Upper lobe of right lung (tissue), 1 donor: ENCODE results near the gene TRIM14. TPM values are rescaled to one million over a fixed set of nuclear protein-coding genes. Genes with fewer than 3 reads are reported as not detected.
"Not testable (repeated sequence)": the region's sequence is repeated elsewhere in the genome, so short reads cannot be mapped to it uniquely, and the experiment has no call there.

Experiments used
- ATAC-seq: fragments of 200-7000 bp; cut with Tn5 transposase; one replicate; pipeline ENCODE4 v1.9.1; 2020; ENCODE audit warnings: mild to moderate bottlenecking, moderate library complexity
- DNase-seq: peaks from one replicate; pipeline ENCODE4 v3.0.0-alpha.2; 2020
- H3K27ac ChIP-seq: fragments of 200-600 bp; one replicate; pipeline ENCODE4 v1.8.0; 2022
- H3K27me3 ChIP-seq: fragments of 200-600 bp; one replicate; pipeline ENCODE4 v1.8.0; 2022; ENCODE audit warnings: mild to moderate bottlenecking
- H3K36me3 ChIP-seq: fragments of 200-600 bp; one replicate; pipeline ENCODE4 v1.8.0; 2022
- H3K4me1 ChIP-seq: fragments of 200-600 bp; one replicate; pipeline ENCODE4 v1.8.0; 2022
- H3K4me3 ChIP-seq: fragments of 200-600 bp; one replicate; pipeline ENCODE4 v1.8.0; 2022; ENCODE audit warnings: mild to moderate bottlenecking
- H3K9me3 ChIP-seq: fragments of 200-600 bp; one replicate; pipeline ENCODE4 v1.8.0; 2022
- intact Hi-C: fragments of 100-400 bp; cut with DNase I; formaldehyde crosslinking; loops from one replicate; pipeline ENCODE4 v1.11.0; 2022
- total RNA-seq: library from RNA; stranded (reverse); fragmentation: NEBNext Ultra II Directional; extraction: Animal tissue kit (Norgen Biotek cat#: 25700); gene quantifications from one replicate; pipeline ENCODE4 v1.2.1, GENCODE V29; 2021
- TF ChIP-seq, protein P1 (sequence below): fragments of 200-600 bp; IDR thresholded peaks from one replicate; pipeline ENCODE4 v1.8.0; 2022; ENCODE audit warnings: antibody characterized with exemption
- donor health status: DM: no; HTN: yes; CAD: no; lungs with severe emphysema.

The TRIM14 gene
- total RNA-seq, 1 donor from 2014 or later: 38.7 TPM

DNA sequence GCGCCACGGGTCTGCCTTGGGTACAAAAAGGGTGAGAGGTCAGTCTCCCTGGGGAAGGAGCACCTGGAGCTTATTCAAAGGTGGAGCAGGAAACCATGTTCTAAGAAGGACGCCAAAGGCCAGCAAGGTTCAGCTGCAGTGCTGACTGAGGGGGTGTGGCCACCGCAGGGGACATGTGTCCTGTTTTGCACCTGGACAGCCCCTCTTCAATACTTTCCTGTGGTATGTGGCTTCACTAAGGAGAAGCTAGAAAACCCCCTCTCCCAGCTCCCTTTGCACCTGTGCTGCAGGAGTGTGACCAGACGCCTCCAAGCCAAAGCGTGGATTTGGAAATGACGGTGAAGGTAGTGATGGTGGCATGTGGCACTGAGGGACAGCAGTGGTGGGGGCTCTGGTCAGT is 23.6 kb downstream of the TRIM14 start:
- Histone ChIP-seq H3K9me3 (no peaks in the 10 kb centered on the region), H3K4me3 (no peak overlapping the region), H3K27me3 (no peaks in the 10 kb centered on the region), H3K27ac (no peak overlapping the region), H3K36me3 (peaks cover 3% of the 10 kb centered on the region), H3K4me1 (no peaks in the 10 kb centered on the region)
- ATAC-seq: no peak
- DNase-seq: no peak
- intact Hi-C loops: no loop called here
- TF ChIP-seq, protein P1, sequence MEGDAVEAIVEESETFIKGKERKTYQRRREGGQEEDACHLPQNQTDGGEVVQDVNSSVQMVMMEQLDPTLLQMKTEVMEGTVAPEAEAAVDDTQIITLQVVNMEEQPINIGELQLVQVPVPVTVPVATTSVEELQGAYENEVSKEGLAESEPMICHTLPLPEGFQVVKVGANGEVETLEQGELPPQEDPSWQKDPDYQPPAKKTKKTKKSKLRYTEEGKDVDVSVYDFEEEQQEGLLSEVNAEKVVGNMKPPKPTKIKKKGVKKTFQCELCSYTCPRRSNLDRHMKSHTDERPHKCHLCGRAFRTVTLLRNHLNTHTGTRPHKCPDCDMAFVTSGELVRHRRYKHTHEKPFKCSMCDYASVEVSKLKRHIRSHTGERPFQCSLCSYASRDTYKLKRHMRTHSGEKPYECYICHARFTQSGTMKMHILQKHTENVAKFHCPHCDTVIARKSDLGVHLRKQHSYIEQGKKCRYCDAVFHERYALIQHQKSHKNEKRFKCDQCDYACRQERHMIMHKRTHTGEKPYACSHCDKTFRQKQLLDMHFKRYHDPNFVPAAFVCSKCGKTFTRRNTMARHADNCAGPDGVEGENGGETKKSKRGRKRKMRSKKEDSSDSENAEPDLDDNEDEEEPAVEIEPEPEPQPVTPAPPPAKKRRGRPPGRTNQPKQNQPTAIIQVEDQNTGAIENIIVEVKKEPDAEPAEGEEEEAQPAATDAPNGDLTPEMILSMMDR: no peak

DNA sequence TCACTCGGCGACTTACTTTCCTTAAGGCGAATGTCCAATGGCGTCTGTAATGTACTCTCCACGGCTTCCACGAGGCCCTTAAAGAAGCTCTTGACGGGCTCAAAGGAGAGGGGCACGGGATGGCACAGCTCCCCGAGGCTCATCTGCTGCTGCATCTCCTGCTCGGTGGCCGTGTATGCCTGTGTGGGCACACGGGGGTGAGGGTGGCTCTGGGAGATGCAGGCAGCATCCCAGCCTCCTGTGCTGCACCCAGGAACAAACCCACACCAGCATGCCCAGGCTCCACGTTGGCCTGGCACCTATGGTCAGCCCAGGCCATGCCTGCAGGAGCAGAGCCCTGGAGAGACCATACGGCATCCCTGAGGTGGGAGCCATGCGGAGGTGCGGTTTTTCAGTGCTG is 24.2 kb downstream of the TRIM14 start:
- intact Hi-C loops: no loop called here
- Histone ChIP-seq H3K36me3 (peaks cover 3% of the 10 kb centered on the region), H3K27me3 (no peaks in the 10 kb centered on the region), H3K4me1 (no peaks in the 10 kb centered on the region), H3K27ac (no peak overlapping the region), H3K9me3 (no peaks in the 10 kb centered on the region), H3K4me3 (no peak overlapping the region)
- TF ChIP-seq, protein P1: no peak
- ATAC-seq (no peak), DNase-seq (no peak)

DNA sequence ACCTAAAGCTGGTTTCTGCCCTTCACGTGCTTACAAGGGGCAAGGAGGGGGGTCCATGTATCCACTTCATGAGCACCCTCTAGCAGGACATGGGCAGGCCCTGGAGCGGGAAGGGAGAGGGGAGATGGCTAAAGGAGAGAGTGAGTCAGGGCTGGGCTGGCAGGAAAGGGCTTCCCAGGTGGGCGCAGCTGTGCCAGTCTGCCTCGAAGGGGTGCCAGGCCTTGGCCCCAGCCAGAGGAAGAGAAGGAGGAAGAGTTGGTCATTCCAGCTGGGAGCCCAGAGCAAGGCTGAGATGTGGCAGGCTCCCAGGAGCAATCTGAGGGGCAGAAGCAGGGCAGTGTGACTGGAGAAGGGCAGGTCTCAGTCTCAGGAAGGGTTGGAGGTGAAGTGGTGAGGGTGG is 24.7 kb downstream of the TRIM14 start:
- TF ChIP-seq, protein P1: no peak

DNA sequence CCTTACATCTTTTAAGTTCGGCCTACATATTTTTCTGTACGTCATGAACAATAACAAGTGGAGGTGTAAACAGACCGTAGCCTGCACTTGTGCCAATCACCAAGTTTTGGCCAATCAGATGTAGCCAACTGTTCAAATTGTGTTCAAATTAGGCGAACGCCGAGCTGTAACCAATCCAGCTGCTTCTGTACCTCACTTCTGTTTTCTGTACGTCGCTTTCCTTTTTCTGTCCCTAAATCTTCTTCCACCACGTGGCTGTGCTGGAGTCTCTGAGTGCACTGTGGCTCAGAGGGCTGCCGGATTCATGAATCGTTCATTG is 26.4 kb downstream of the TRIM14 start:
- no peak overlapping the region for H3K4me3 ChIP-seq
- no peaks in the 10 kb centered on the region for H3K36me3 ChIP-seq
- no peaks in the 10 kb centered on the region for H3K4me1 ChIP-seq
- H3K27ac ChIP-seq: no peak overlapping the region
- TF ChIP-seq, protein P1: no peak
- DNase-seq: no peak
- ATAC-seq: no peak
- no peaks in the 10 kb centered on the region for H3K9me3 ChIP-seq
- intact Hi-C loops: no loop called here
- H3K27me3 ChIP-seq: no peaks in the 10 kb centered on the region

More for the DNA sequence above, 24.7 kb downstream of the TRIM14 start:
- Histone ChIP-seq H3K4me1 (no peaks in the 10 kb centered on the region), H3K4me3 (no peak overlapping the region), H3K27me3 (no peaks in the 10 kb centered on the region), H3K36me3 (peaks cover 3% of the 10 kb centered on the region), H3K9me3 (no peaks in the 10 kb centered on the region), H3K27ac (no peak overlapping the region)
- DNase-seq (no peak), ATAC-seq (no peak)
- intact Hi-C loops: no loop called here

DNA sequence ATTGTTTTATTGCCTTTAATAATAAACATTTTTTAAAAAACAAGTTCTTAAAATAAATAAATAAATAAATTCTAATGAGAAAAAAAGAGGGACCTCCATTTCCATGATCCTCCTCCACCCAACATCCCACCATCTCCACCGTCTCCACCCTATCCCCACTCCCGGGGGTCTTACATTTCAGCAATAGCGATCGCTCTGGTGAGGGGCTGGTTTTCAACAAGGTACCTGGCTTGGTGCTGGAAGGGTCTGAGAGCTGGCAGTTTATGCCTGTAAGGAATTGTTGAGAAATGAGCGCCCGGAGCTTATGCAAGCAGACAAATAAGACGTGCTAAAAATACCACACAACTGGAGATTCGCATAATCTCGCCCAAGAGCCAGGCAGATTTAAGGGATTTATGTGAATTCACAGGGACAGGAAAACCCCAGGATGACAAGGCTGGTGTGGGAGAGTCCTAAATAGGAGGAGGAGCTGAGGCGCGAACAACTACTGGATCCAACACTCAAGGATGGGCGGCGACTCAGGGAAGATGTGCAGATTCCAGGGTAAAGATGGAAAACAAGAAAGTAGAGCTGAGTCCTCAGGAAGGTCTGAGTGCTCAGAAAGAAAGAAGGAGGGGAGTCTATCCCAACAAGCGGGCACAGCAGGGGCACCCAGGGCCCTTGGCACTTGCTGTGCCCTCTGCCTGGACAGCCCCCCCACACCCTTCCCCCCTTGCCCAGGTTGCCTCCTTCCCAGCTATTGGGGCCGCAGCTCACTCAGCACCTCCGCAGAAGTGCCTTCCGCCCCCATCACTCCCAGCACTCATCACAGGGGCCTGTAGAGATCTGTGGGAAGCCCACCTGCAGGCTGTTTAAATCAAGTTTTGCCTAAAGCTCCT is 27.0 kb downstream of the TRIM14 start:
- no peaks in the 10 kb centered on the region for H3K9me3 ChIP-seq
- DNase-seq (no peak), ATAC-seq (no peak)
- no peaks in the 10 kb centered on the region for H3K4me1 ChIP-seq
- H3K27me3 ChIP-seq: no peaks in the 10 kb centered on the region
- TF ChIP-seq, protein P1: no peak
- intact Hi-C loops: no loop called here
- no peak overlapping the region for H3K4me3 ChIP-seq
- no peak overlapping the region for H3K27ac ChIP-seq
- no peaks in the 10 kb centered on the region for H3K36me3 ChIP-seq

DNA sequence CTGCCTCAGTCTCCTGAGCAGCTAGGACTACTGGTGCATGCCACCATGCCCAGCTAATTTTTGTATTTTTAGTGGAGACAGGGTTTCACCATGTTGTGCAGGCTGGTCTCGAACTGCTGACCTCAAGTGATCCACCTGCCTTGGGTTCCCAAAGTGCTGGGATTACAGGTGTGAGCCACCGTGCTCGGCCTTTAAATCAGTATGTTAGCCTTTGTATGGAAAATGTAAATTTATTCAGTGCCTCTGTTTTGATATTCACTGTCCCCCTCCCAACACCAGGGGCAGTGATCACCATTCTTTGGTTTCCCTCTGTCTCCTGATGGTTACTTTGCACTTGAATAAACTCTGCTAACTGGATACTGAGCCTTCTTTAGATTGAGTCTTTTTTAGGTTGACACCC is 28.3 kb downstream of the TRIM14 start:
- H3K9me3 ChIP-seq, H3K4me1 ChIP-seq, ATAC-seq, H3K4me3 ChIP-seq, intact Hi-C loops, H3K36me3 ChIP-seq, H3K27ac ChIP-seq, H3K27me3 ChIP-seq, DNase-seq: not testable (repeated sequence)
